Left renal pelvis (tissue), 4 donors: Measurements from ENCODE around the gene SYTL2. TPM values are rescaled to one million over a fixed set of nuclear protein-coding genes. Genes with fewer than 3 reads are reported as not detected.
"Not testable (repeated sequence)": the region's sequence is repeated elsewhere in the genome, so short reads cannot be mapped to it uniquely, and the experiment has no call there.

Experiments used
- DNase-seq, 4 donors: peaks; one replicate each; pipeline ENCODE4 v3.0.0-alpha.2; 2013; ENCODE audit warnings: low read depth in 4 of 4, low spot score in 3 of 4
- polyA plus RNA-seq, 4 donors: library from polyadenylated mRNA; unstranded; fragments of 120-200 nt; gene quantifications; one replicate each; pipeline ENCODE4 v1.2.1, GENCODE V29; 2013; ENCODE audit not compliant: insufficient read length in 4 of 4

SYTL2 gene
- polyA plus RNA-seq, 4 donors = 7.8 to 96.9 (median 77.8) TPM

DNA sequence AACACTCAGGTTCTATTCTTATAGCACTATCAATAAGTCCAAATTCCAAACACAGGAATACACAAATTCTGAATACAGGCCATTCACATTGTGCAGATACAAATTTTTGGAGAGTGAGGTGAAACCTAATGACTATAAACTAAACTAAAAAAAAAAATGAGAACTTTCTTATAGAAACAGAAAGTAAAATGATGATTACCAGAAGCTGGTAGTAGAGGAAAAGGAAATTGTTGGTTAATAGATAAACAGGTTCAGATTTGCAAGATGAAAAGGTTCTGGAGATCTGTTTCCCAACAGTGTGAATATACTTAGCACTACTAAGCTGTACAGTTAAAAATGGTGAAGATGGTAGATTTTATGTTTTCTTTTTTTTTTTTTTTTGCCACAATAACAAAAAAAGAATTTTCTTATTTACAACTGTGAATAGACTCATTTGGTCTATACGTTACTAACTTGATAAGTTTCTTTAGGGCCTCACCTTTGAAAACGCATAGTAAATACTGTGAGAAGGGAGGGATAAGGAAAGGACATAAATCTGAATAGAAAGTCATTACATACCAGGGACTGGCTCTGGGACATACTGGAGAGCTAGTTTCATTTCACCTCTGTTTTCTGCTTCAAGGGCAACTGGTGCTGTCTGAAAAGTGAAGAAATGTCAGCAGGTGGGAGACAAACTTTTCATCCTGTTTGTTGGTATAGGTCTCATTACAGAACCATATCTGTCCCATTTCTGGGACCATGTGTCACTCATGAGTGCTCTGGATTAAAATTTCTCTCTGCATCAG is 110.8 kb downstream of the SYTL2 start:
- no peak for DNase-seq

DNA sequence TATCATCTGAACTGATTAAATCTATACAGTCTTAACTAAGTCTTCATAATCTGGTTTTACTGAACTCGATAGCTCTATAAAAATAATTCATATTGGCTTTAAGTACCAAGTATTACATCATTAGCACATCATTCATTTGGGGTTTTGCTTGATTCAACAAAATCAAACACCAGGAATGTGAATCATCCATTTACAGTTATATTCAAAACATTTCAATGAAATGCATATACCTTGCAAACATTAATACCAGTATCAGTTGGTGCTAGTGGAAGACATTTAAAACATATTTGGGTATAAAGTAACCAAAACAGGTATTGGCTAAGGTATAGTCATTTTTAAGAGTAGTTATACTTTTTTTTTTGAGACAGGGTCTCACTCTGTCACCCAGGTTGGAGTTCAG is 112.7 kb downstream of the SYTL2 start:
- no peak for DNase-seq

- no peak for DNase-seq
These were observed 113.2 kb downstream of the SYTL2 start for GRCh38 chr11:85697747-85698146.

DNA sequence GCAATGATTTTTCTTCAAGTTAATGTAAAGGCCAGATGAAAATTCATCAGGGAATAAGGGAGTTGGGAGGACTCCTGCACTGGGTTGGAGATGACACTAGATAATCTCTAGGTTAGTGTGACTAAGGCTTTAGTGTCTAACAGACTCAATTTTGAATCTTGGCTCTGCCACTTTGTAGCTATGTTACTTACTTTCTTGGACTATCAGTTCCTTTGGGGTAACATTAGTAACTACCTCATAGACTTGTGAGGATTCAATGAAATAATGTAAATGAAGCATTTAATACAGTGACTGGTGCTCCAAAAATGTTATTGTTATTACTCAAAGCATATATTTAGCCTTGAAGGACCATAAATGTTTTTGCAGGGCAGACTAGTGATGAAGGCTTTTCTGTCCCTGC is 115.4 kb downstream of the SYTL2 start:
- DNase-seq = no peak

DNA sequence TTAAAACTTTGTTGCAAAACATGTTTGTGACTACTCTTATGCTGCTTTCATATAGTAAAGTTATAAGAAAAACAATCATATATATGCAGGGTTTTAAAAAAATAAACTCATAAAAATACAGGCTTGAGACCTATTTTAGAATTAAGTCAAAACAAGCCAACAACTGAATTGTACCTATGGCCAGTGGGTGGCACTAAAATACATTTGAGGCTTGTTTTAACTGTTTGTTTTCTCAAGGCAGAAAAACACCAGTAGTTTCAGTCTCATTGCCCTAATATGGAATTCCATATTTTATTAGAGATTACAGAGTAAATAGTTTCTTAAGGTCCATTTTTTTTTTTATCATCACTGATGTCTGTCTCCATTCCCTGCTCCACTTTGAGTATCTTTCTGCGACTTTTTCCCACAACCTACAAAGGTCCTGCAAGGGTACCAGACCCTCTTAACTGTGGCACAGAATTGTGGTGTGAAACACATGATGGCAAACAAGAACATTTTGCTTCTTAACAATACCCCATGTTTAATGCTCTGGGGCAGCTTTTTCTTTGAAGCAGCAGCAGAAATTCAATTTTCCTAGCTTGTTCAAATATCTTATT is 116.5 kb downstream of the SYTL2 start:
- DNase-seq = no peak

DNA sequence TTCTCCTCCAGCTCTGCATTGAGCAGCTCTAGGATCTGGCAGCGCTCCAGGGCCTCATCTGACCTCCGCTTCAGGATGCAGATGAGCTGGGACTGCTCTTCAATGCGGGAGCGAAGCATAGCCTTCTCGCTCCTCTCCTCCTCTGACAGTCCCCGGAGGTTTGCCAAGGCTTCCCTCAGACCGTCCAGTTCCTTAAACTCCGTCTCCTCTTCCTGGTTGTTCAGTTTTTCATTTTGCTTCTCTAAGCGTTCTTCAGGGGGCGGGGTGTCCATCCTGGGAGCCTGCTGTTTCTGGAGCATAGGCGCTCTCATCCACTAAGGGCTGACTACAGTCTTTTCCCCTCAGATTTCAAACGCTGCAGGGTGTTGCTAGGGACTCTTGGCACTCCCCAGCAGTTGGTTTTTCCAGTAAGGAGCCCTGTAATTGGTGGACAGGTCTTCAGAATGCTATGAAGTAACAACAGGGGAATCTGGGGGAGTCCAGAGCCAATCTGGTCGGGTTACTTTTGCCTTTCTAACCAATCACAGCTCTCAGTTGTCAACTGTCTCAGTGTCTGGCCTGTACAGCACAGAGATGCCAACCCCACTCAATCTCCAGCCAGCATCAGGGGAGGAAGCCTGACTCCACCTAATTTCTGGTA is 125.0 kb downstream of the SYTL2 start, which contains the start of gene CCDC89:
CCDC89 (minus strand) TSS at position 376 of the 640 bp plus-strand sequence; CDS start at position 311, 65 bp downstream.
- peak; percentile 68 to 93 (median 82) for DNase-seq

DNA sequence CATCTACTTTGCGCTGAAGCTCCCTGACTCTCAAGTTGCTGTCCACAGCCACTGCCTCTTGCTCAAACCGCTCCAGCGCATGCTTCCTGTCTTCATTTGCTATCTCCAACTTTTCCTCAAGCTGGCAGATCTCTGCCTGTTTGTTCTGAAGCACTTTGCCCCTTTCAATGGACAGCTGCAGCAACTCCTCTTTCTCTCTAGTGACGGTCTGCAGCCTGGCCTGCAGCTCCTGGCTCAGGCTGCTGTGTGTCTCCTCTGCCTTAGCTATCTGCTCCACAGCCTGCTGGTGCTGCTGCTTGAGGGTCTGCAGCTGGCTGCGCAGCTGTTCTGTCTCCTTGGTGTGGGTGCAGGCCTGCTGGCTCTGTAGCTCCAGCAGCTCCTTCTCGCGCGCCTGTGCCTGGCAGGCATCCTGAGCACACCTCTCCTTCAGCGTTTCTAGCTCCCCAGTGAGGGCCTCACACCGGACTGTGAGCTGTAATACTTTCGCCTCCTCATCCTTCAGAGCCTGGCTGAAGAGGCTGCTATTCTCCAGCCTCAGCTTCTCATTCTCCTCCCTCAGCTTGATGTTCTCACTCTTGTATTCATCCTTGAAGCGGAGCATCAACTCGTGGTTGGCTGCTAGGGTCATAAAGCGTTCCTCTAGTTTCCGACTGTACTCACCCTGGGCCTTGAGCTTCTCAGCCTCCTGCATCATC is 125.7 kb downstream of the SYTL2 start:
- DNase-seq = peak in 1 of 4 donors; percentile 60

DNA sequence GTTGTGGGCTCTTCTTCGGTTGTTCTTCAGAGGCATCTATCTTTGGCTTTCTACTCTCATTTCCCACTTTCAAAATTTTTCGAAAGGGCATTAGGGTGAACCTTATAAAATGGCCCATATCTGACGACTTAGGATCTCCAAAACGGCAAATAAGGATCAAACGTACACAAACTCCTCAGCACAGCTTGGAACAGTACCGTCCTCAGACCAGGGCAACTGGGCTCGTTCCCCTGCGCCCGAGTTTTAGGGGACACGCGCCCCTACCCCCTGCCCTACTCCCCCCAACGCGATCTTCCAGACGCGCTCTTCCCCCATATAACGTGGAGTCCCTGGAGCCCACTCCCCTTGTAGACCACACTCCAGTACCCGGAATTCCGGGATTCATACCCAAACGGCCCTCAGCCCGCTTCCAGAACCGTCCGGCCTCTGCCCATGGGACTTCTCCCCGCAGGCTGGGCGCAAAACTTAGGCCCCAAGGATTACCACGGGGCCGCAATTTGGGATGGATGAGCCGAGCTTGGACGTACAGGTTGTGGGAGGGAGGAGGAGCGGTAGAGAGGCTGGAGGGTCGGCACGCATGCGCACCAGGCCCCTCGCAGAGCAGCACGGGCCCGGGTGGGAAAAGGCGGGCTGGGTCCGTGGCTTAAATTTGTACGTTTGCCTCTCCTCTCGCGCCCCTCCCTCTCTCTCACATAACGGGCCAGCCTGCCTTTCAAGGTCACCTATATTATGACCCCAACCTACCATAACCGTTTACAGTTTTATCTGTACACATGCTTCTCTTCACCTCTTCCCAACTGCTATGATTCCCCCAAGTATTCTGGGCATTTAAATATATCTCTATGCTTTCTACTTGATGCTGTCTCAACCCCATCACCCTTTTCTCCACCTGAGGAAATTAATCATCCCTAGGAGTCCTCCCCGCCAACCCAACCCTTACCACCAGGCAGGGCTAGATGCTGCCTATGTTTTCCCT is 128.3 kb downstream of the SYTL2 start:
- DNase-seq = no peak

GRCh38 chr11:85680897-85681296 is 130.0 kb downstream of the SYTL2 start:
- DNase-seq = no peak

- no peak for DNase-seq
These were observed 131.4 kb downstream of the SYTL2 start for GRCh38 chr11:85679576-85679975.

DNA sequence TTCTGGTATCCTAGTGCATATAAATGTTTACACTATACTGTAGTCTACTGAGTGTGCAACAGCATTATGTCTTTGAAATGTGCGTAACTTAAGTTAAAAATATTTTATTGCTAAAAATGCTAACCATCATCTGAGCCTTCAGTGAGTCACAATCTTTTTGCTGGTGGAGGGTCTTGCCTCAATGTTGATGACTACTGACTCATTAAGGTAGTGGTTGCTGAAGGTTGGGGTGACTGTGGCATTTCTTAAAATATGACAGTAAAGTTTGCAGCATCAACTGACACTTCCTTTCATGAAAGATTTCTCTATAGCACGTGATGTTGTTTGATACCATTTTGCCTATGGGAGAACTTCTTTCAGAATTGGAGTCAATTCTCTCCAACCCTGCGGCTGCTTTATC is 137.5 kb downstream of the SYTL2 start:
- DNase-seq = no peak

DNA sequence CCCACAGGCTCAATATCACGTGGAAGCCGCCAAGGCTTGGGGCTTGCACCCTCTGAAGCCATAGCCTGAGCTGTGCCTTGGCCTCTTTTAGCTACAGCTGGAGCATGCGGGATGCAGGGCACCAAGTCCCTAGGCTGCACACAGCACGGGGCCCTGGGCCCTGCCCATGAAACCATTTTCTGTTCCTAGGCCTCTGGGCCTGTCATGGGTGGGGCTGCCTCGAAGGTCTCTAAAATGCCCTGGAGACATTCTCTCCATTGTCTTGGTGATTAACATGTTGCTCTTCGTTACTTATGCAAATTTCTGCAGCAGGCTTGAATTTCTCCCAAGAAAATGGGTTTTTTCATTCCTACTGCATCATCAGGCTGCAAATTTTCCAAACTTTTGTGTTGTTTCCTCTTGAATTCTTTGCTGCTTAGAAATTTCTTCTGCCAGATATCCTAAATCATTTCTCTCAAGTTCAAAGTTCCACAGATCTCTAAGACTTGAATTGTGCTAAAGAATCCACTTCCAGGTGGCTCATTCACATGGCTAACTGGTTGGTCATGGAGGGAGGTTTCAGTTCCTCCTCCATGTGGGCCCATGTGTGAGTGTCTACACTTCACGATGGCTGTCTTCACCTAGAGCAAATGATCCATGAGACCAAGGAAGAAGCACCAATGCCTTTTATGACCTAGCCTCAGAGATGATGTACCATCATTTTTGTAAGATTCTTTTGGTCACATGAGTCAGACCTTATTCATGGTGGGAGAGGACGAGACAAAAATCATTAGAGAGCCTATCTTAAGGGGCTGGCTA is 138.6 kb downstream of the SYTL2 start:
- DNase-seq = no peak

DNA sequence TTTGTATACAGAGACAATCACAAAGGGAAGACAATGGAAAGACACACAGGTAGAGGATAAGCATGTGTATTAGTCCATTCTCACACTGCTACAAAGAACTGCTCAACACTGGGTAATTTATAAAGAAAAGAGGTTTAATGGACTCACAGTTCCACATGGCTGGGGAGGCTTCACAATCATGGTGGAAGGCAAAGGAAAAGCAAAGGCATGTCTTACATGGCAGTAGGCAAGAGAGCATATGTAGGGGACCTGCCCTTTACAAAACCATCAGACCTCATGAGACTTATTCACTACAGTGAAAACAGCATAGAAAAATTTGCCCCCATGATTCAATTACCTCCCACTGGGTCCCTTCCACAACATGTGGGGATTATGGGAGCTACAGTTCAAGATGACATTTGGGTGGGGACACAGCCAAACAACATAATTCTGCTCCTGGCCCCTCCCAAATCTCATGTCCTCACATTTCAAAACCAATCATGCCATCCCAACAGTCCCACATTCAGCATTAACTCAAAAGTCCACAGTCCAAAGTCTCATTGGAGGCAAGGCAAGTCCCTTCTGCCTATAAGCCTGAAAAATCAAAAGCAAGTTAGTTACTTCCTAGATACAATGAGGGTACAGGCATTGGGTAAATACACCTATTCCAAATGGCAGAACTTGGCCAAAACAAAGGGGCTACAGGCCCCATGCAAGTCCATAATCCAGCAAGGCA is 139.8 kb downstream of the SYTL2 start:
- DNase-seq = not testable (repeated sequence)

GRCh38 chr11:85668157-85668556 is 142.8 kb downstream of the SYTL2 start:
- no peak for DNase-seq

DNA sequence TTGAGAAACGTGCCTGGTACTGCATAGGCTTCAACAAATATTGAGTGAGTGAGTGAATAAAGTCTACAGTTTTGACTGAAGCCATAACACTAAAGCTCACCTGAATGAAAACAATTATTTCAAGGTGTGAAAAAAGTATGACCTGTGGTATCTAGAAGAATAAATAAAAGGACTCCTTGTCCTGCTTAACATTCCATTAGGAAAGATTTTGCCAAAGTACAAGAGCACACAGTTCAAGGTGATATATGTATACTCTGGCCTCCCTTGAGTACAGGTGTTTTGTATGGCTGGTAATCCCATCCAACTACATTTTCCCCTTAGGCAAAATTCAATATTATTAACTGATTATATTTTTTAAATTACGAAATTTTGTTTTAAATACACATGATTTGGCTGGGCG is 144.3 kb downstream of the SYTL2 start:
- DNase-seq = no peak

DNA sequence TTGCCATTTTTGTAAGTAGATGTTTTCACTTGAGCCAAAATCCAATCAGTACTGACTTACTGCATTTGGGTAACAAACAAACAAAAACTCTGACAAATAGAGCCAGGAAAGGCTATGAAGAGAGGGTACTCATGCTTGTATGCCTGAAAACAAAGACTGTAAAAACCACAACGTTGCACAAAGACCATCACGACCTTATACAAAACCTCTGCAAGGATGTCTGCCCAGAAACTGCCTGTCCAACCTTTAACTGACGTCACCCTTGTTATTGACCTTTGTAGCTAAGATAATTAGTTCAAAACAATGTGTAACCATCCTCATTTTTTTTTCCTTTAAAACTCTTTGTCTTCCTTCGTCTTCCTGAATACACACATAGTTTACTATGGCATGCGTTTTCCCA is 145.2 kb downstream of the SYTL2 start:
- DNase-seq = no peak

DNA sequence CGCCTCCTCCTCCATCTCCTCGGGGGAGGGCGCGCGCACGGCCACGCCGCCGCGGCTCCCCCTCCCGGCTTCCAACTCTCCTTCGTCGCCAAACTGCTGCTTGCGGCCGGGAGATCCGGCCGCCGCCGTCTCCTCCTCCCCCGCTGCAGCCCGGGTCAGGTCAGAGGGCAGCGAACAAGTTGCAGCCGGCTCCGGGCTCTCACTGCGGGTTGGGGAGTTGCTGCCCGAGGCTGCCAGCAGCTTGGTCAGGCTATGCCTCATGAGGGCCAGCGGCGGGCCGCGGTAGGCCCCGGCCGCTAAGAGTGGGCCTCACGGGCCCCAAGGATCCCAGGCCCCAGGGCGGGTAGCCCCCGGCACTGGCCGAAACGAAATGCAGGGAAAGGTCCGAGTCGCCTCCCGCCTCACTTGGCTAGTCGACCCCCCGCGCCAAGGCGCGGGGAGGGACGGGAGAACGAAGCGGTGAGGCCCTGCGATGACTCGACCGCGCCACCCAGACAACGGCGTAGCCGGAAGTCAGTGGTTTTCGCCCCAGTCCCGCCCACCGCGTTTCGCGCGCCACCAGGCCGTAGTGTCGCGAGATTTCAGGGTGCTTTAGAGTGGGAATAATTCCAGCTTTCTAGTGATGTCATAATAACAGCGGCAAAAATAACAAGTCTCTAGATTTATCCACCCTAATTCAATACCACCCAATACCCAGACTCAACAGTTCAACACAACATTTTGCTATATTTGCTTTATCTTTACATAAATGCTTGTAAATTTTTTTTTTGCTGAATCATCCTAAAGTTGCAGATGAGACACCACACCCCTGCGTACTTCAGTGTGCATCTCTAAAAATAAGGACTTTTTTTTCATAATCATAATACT is 146.1 kb downstream of the SYTL2 start, which contains the start of gene CREBZF:
CREBZF (minus strand) TSS at position 515 of the 867 bp plus-strand sequence; CDS start at position 261, 254 bp downstream.
- DNase-seq = peak; percentile 89 to 92 (median 92)
